ENCODE results near the gene CCDC137. TPM values are rescaled to one million over a fixed set of nuclear protein-coding genes. Genes with fewer than 3 reads are reported as not detected.

Gene CCDC137
- total and polyA plus RNA-seq, 2 of the 13 experiments (the other 11 are each of a cell fraction or from before 2014, with no cell fraction given), result 14.6 to 39.1 TPM

GRCh38 chr17:81636505-81637288, 29.8 kb upstream of the CCDC137 start, which contains the start of the genes NPLOC4 and TSPAN10 (continued):
- TF ChIP-seq, protein P1, sequence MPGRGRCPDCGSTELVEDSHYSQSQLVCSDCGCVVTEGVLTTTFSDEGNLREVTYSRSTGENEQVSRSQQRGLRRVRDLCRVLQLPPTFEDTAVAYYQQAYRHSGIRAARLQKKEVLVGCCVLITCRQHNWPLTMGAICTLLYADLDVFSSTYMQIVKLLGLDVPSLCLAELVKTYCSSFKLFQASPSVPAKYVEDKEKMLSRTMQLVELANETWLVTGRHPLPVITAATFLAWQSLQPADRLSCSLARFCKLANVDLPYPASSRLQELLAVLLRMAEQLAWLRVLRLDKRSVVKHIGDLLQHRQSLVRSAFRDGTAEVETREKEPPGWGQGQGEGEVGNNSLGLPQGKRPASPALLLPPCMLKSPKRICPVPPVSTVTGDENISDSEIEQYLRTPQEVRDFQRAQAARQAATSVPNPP (CRISPR knock-in tag; IDR thresholded peaks at IDR 0.05), result 0 out of 2 replicates have a peak, but pooled peaks have one; percentile 79
- TF ChIP-seq, protein P2, sequence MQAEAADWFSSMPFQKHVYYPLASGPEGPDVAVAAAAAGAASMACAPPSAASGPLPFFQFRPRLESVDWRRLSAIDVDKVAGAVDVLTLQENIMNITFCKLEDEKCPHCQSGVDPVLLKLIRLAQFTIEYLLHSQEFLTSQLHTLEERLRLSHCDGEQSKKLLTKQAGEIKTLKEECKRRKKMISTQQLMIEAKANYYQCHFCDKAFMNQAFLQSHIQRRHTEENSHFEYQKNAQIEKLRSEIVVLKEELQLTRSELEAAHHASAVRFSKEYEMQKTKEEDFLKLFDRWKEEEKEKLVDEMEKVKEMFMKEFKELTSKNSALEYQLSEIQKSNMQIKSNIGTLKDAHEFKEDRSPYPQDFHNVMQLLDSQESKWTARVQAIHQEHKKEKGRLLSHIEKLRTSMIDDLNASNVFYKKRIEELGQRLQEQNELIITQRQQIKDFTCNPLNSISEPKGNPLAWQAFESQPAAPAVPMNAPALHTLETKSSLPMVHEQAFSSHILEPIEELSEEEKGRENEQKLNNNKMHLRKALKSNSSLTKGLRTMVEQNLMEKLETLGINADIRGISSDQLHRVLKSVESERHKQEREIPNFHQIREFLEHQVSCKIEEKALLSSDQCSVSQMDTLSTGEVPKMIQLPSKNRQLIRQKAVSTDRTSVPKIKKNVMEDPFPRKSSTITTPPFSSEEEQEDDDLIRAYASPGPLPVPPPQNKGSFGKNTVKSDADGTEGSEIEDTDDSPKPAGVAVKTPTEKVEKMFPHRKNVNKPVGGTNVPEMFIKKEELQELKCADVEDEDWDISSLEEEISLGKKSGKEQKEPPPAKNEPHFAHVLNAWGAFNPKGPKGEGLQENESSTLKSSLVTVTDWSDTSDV (CRISPR knock-in tag; IDR thresholded peaks at IDR 0.05), result 0 out of 2 replicates have a peak, but pooled peaks have one; percentile 4
- TF ChIP-seq ZKSCAN5 (CRISPR knock-in tag; IDR thresholded peaks at IDR 0.05) (no peak), ATF2 (CRISPR knock-in tag; IDR thresholded peaks at IDR 0.05) (peak; percentile 93), LCORL (IDR thresholded peaks at IDR 0.05) (no peak), LCORL (CRISPR knock-in tag; IDR thresholded peaks at IDR 0.05) (peak; percentile 53; the same call in 1 of the 2 replicates), HMGXB4 (CRISPR knock-in tag; IDR thresholded peaks at IDR 0.05; ENCODE audit: borderline replicate concordance in 1 of 2, low read depth in 1 of 2) (peak; percentile 74 to 95), RARA (CRISPR knock-in tag; IDR thresholded peaks at IDR 0.05) (peak; percentile 60), ATAD3A (CRISPR knock-in tag; IDR thresholded peaks at IDR 0.05) (no peak), ZNF619 (CRISPR knock-in tag; IDR thresholded peaks at IDR 0.05) (no peak), SMAD1 (CRISPR knock-in tag; IDR thresholded peaks at IDR 0.05; ENCODE audit: borderline replicate concordance, low read depth) (peak; percentile 56; the same call in 1 of the 2 replicates), KDM3A (CRISPR knock-in tag; IDR thresholded peaks at IDR 0.05; ENCODE audit: low read depth) (0 out of 2 replicates have a peak, but pooled peaks have one; percentile 93), DMAP1 (CRISPR knock-in tag; IDR thresholded peaks at IDR 0.05) (peak; percentile 74; the same call in 1 of the 2 replicates), TBP (CRISPR knock-in tag; IDR thresholded peaks at IDR 0.05) (peak; percentile 92; the same call in 1 of the 2 replicates), ZNF556 (CRISPR knock-in tag; IDR thresholded peaks at IDR 0.05; ENCODE audit: borderline replicate concordance) (0 out of 2 replicates have a peak, but pooled peaks have one; percentile 31), HOXD1 (CRISPR knock-in tag; IDR thresholded peaks at IDR 0.05) (peak; percentile 93), PAF1 (CRISPR knock-in tag; IDR thresholded peaks at IDR 0.05) (no peak), SMARCE1 (IDR thresholded peaks at IDR 0.05; ENCODE audit: borderline replicate concordance) (0 out of 2 replicates have a peak, but pooled peaks have one; percentile 38), ZSCAN21 (CRISPR knock-in tag; IDR thresholded peaks at IDR 0.05; ENCODE audit: borderline replicate concordance) (peak; percentile 83; the same call in 1 of the 2 replicates), SUZ12 (IDR thresholded peaks at IDR 0.05; ENCODE audit: low read depth, low read length) (0 out of 2 replicates have a peak, but pooled peaks have one; percentile 19)
- TF ChIP-seq, protein P3, sequence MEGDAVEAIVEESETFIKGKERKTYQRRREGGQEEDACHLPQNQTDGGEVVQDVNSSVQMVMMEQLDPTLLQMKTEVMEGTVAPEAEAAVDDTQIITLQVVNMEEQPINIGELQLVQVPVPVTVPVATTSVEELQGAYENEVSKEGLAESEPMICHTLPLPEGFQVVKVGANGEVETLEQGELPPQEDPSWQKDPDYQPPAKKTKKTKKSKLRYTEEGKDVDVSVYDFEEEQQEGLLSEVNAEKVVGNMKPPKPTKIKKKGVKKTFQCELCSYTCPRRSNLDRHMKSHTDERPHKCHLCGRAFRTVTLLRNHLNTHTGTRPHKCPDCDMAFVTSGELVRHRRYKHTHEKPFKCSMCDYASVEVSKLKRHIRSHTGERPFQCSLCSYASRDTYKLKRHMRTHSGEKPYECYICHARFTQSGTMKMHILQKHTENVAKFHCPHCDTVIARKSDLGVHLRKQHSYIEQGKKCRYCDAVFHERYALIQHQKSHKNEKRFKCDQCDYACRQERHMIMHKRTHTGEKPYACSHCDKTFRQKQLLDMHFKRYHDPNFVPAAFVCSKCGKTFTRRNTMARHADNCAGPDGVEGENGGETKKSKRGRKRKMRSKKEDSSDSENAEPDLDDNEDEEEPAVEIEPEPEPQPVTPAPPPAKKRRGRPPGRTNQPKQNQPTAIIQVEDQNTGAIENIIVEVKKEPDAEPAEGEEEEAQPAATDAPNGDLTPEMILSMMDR (CRISPR knock-in tag; IDR thresholded peaks at IDR 0.05), result peak; percentile 26; the same call in 1 of the 2 replicates
